GM18519 (cell line): ENCODE measurements around the gene SPR.
"Not testable (repeated sequence)": the region's sequence is repeated elsewhere in the genome, so short reads cannot be mapped to it uniquely, and the experiment has no call there.

Experiments
- ATAC-seq: cut with Tn5 transposase; IDR thresholded peaks from one replicate; pipeline ENCODE4 v1.9.1; 2021; ENCODE audit warnings: mild to moderate bottlenecking, moderate library complexity; ENCODE audit not compliant: unreplicated experiment, low FRiP score

Gene SPR

DNA sequence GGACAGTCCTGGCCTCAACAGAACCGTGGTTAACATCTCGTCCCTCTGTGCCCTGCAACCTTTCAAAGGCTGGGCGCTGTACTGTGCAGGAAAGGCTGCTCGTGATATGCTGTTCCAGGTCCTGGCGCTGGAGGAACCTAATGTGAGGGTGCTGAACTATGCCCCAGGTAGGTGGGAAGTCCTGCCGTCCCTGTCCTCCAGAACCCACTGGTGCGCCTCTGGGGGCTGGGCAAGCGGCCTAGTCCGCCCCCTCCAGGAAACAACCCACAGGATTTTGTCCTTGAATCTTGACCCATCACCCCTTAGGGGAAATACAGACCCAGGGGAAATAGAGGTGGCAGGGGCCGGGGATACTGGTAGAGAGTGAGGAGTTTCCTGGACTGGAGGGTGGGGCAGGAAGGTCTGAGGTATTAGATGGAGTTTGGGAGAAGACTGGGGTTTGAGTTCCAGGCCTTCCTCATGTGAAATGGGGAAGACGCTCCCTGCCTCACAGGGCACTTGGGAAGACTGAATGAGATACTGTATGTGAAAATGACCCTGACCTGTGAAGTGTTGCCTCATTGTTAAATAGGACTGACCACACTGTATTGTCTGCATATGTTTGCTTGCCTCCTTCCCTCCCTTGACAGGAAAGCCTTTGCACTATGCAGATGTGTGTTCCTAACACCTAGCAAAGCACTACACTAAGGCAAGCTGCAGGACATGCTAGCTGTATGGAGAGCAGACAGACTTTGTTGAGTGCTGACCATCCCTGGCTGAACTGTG lies 1.4 kb downstream of the SPR start:
- no peak for ATAC-seq

DNA sequence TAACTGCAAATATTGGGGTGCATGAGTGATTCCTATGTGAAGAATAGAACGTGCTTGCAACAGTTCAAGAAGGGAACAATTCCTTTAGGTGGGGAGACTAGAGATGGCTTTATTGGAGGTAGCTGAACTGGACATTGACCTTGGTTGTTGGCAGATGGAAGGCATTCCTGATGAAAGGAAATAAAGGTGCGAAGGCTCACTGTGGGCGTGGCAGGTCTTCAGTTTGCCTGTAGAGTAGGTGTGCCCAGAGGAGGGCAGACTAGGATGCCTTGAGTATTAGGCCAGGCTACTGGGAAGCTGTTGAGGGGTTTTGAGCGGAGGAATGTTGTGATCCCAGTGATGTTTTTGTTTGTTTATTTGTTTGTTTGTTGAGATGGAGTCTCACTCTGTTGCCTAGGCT lies 2.8 kb downstream of the SPR start:
- ATAC-seq = no peak

DNA sequence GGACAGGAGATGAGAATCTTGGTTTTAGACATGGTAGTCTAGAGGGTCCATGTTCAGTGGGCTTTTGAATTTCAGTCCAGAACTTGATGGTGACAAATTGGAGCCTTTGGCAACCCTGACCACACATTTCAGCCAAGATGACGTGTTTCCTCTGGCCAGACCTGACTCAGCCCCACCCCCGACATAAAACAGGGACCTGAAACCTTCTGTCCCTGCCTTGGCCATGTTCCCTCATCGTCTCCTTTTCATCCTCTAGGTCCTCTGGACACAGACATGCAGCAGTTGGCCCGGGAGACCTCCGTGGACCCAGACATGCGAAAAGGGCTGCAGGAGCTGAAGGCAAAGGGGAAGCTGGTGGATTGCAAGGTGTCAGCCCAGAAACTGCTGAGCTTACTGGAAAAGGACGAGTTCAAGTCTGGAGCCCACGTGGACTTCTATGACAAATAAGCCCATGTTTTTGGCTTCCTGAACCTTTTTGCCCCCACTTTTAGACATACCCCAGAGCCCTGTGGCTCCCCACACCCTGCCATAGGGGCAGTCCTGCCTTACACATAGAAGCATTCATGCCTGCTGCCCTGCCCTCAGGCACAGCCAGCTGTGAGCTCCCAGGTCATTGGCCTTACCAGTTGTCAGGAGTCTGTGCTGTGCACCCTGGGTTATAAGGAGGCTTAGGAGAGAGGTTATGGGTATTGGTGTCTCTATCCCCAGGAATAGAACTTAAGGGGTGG lies 4.0 kb downstream of the SPR start:
- no peak for ATAC-seq

DNA sequence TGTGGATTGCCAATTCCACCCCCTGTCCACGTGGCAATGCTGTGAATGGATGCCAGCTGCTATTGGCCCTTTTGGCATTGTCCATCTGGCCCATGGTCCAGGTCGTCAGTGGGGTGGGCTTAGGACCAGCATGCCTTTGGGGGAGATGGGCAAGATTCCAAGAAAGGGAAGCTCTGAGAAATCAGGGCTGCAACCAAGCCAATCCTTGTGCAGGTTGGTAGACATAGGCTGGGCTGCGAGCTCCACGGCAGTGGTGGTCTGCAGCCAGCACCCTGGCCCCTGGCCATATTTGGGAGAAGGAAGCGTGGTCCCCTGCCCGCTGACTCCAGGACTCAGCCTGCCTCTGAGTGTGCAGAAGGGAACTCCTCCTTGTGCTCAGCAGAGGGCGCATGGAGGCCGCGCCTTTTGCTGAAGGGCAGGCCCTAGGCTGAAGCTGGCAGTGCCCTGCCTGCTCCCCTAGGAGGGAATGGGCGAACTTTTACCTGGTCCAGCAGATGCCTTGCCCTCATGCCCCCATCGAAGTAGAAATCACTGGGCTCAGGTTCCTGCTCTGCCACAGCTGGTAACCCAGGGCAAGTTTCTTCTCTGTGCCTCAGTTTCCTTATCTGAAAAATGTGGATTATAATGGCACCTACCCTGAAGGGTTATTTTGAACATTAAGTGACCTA lies 5.4 kb downstream of the SPR start:
- peak; percentile 56 for ATAC-seq

DNA sequence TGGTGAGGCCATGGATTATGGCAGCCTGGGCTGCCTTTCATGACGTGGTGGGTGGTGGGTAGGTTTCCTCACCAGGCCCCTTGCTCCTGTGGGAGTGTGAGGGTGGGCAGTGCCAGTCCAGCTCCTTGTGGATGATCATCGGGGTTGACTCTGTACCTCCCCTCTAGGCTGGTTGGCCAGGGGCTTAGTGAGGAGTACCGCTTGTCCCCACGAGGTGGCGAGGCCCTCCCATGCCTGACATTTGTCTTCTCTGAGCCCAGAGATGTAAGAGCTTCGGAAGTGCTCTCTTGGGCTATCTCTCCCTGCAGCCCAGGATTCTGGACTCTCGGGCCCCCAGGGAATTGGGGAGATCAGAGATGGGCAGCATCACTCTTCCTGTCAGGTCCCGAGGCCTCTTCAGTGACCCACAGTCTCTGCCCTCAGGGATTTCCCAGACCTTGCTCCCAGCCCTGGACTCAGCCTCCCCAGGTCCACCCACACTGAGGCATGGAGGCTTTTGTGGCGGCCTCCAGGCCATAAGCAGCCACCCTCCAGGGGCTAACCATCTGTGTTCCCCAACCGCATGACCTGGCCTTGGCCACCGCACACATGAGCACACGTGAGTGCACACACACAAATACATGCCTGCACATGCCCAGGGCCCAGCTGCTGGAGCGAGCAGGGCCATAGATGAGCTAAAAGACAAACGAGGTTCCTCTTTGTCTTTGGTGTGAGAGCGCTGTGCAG lies 6.5 kb downstream of the SPR start:
- ATAC-seq = peak; percentile 76

DNA sequence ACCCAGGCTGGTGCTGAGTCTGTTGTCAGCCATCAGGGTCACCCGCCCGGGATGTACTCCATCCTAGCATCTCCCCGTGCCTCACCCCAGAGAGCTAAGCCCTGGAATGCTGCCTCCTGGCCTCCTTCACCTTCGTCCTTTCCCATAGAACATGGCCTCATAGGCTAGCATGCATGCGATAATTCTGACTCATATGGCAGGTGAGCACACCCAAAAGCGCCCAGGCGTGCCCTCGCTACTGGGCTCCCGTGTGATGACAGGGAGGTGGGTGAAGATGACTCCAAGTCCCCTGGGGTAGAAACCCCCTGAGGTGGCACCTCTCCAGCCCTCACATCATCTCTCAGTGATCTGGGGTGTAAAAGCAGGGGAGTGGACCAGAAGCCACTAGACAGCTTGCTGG lies 7.3 kb downstream of the SPR start:
- ATAC-seq = no peak

DNA sequence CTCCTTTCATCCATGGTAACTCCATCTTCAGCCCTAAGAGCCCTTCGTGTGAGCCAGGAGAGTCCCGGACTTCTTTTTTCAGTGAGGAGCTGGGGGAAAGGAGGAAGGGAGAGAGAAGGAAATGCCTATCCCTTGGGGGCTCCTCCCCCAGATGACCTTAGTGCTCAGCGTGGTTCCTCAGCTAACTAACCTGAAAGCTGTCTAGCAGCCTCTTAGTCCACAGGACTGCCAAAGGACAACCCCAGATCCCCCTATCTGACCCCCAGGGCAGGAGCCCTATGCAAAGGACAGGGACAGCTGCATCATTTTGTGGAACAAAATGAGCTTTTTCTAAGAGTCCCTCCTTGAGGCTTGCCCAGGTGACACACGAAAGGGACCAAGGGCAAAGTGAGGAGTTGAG lies 7.9 kb downstream of the SPR start:
- ATAC-seq = no peak

DNA sequence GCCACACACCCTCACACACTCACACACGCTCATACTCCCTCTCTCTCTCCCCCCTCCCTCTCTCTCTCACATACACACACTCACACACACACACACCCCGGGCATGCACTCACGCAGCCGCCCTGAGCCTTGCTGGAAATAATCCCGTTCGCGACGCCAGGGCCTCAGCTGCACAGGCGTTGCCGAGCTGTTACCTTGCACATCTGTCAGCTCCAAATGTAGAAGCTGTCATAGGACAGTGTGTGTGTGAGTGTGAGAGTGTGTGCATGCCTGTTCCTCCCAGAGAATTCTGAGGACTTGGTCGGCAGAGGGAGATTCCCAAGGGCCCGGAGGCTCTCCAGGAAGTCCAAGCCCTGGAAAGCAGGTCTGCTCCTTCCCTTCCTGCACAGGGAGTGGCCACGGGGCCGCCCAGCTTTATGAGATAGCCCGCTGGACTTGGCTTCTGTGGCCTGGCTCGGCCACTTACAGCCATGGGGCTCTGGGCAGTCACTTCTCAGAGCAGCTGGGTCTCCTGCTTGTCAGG lies 8.6 kb downstream of the SPR start:
- ATAC-seq = no peak

DNA sequence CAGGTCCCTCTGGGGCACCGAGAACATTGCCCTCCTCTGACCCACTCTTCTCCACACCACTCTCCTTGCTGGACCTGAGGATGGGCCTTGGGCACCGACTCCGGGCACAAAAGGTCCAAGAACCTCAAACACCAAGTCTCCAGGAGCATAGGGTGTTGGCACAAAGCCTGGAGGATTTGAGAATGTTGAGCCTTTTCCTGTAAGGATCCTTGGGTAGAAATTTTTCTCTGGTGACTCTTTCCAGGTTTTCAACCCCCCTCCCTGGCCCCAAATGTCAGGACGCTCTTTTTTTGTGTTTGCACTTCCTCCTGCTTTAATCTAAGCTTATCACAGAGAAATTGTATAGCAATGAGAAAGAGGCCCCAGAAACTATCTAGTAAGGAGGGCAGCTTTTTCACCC lies 9.2 kb downstream of the SPR start:
- no peak for ATAC-seq

DNA sequence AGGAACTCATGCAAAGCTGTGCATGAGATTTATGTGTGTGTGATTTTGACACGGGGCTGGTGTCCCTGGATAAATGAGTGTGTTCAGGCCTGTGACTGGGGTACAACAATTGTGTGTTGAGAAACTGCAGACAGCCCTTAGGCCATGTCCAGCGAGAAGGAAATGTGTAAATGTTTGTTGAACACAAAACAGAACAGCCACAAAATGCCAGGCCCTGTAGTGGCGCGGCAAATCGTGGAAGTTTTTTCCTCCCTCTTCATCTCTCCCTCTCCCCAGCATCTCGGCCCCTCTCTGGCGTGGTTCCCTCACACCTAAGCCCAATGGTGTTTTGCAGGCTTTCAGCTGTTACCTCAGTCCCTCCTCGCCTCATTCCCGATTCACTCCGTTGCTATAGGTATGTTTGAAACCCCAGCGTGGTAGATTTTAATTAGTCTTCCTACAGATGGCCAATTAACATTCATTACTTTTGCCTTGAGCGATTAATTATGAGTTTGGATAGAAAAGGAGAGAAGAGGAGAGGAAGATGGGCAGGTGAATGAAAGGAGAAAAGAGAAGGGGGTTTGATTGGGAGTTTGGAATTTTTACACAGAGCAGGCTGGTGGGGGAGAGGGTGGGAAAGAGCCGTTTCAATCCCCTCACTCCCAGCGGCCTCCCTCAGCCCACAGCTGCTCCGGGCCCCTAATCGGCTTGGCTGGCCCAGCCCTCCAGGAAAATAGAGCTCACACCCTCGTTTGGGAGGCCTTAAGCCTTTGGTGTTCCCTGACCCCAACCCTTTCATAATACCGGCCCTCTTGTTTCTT lies 10.8 kb downstream of the SPR start:
- ATAC-seq = no peak

DNA sequence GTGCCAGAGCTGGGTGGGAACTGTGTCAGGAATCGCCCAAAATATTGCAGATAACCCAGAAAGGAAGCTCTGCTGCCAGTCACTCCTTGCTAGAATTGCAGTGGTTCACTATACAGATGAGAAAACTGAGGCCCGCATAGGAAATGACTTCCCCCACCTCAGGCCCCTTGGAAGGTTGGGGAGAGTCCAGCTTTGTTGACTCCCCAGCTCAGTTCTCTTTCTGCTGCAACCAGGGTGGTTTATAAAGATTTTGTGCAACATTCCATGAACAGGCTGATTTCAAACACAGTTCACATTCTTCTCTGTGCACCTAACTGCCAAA lies 11.3 kb downstream of the SPR start:
- ATAC-seq = no peak

DNA sequence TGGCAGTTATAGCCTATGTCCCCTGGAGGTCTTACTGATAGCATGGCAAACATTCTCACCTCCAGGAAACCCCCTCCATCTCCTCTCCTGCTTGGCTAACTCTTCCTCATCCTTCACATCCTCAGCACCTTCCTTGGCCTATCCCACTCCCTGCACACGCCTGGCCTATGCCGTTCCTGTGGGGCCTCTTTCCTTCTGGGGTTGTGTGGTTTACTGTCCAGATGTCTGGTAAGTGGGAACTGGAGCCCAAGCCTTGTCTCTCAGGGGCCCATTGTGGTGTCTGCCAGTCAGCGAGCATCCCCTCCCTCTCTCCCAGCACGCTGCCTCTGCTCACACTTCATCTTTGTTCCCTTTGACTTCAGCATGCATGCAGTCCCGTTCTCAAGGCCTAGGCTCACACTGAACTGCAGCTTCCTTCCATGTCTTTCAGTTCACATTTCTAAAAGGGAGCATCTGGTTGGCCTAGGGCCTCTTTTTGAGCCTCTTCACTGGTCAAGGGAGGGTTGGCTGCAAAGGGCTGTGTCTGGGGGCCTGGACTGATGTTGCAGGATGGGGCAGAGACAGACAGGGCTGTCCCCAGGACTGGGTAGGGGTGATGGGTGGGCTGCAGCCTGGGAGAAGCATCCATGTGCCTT lies 13.1 kb downstream of the SPR start:
- ATAC-seq = no peak

DNA sequence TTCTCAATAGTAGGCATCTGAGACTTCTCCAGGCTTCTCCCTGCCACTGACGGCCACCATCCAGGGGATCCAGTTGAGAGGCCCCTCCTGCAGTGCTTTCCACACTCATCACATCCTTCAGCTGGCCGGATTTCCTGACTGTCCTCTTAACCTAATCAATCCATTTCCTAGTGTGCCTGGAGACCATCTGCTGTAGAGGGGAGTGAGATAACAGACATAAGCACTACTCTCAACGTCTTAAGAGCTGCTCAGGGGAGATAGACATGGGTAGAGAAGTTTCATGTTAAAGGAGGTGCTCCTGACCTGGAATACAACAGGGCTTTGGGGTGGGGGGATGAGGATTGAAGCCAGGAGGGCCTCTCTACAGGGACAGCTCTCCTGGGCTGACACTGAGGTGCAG lies 14.2 kb downstream of the SPR start:
- ATAC-seq = no peak

DNA sequence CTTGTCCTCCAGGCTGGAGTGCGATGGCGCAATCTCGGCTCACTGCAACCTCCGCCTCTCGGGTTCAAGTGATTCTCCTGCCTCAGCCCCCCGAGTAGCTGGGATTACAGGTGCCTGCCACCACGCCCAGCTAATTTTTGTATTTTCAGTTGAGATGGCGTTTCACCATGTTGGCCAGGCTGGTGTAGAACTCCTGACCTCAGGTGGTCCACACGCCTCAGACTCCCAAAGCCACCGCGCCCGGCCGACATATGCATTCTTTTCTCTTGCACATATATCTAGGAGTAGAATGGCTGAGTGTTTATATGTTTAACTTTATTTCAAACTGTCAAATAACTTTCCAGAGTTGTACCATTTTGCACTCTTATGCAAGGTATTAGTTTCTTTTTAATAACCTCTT lies 20.2 kb downstream of the SPR start:
- ATAC-seq = not testable (repeated sequence)

DNA sequence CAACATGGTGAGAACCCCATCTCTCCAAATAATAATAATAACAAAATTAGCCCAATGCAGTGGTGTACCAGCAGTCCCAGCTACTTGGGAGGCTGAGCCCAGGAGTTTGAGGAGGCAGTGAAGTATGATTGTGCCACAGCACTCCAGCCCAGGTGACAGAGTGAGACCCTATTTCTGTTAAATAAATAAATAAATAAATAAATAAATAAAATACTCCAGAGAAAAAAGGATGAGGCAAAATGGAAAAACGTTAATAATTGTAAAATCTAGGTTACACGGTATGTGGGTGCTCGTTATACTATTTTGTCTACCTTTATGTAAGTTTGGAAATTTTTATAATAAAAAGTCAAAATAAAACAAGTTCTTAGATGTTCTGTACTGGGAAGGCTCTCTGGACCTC lies 21.5 kb downstream of the SPR start:
- ATAC-seq = no peak

DNA sequence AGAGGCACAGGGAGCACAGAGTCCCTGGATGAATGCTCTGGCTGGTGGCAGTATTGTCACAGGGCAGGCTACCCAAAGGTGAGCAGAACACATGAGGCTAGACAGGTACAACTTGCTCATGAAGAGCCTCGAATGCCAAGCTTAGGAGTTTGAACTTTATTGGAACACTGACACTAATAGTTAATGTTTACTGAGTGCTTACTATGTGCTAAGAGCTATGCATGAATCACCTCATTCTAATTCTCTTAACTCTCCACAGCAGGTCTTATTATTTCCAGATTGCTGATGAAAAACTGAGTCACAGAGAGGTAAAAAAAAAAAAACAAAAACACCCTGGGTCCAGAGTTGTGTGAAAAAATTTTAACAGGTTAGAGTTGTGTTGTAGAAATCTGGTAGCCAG lies 24.0 kb downstream of the SPR start:
- ATAC-seq = no peak

DNA sequence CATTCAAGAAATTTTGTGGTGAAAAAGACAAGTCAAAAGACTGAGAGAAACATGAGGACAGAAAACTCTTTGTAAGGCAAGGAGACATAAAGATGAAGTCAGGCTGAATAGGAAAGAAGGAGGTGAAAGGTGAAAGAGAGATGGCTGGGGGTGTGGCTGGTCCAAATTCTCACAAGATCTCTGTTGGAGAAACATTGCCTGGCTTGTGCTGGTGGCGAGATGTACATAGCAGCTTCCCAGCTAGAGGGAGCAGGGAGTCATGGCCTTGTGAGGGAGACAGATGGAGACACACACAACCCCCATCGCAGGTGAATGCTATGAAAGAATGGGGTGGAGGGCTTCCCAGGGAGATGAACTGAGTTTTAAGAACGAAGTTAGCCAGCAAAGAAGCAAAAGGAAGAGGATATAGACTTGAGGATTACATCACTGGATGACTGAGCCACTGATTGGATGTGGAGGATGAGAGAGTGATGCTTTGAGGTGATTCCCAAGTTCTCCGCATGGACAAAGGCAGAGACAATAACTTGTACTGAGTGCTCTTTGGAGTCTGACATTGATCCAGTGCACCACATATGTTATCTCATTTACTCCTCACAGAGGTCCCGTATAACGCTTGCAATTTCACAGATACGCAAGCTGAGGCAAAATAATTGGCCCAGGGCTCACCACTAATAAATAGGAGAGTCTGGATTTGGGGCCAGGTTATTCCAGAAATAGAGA lies 26.4 kb downstream of the SPR start:
- ATAC-seq = no peak

DNA sequence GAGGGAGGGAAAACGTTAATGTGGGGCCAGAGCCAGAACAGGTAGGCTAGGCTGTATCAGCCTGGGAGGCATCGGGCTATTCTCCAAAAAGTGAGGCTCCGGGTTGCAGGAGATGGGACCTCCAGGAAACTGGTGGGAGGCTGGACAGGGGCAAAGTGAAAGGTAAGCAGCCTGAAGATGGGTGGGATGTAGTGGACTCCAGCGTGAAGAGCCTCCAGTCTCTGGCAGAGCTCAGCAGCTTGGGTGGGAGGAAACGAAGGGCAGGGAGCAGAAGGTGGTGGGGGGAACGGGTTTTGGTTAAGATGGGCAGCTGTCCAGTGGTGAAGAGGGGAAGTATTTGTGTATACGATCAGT lies 27.0 kb downstream of the SPR start:
- ATAC-seq = no peak
